Measurements from ENCODE around the gene NCOR1.

DNA sequence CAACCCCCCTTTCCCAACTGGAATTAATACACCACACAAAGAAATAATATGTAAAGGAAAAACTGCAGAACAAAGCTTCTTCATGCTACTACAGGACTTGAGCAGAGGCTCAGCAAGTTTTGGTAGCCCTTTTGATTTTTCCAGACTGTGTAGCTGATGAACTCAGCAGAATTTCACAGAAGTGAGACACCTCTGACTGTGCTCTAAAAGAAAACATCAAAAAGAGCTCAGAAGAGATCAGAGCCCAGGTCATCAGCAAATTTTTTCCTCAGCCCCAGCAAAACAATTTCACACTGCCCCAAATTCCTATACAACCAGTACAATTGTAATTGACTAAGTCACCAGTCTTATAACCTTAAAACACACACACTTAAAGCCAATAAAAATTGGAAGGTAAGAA lies 177.7 kb downstream of the NCOR1 start:
- TF ChIP-seq, protein P1, sequence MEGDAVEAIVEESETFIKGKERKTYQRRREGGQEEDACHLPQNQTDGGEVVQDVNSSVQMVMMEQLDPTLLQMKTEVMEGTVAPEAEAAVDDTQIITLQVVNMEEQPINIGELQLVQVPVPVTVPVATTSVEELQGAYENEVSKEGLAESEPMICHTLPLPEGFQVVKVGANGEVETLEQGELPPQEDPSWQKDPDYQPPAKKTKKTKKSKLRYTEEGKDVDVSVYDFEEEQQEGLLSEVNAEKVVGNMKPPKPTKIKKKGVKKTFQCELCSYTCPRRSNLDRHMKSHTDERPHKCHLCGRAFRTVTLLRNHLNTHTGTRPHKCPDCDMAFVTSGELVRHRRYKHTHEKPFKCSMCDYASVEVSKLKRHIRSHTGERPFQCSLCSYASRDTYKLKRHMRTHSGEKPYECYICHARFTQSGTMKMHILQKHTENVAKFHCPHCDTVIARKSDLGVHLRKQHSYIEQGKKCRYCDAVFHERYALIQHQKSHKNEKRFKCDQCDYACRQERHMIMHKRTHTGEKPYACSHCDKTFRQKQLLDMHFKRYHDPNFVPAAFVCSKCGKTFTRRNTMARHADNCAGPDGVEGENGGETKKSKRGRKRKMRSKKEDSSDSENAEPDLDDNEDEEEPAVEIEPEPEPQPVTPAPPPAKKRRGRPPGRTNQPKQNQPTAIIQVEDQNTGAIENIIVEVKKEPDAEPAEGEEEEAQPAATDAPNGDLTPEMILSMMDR (conservative IDR thresholded peaks at IDR 0.05; ENCODE audit: low read depth, low read length): no peak
- TF ChIP-seq EZH2 (IDR thresholded peaks at IDR 0.05; ENCODE audit: low read length, unreplicated experiment): no peak

All from PC-3 (cell line).